Esophagus muscularis mucosa (tissue), 4 donors: Measurements from ENCODE around the gene PRKCE.

Experiments used
- EP300 ChIP-seq: sonication (generic); formaldehyde crosslinking; IDR thresholded peaks from one replicate; pipeline ENCODE4 v1.6.1; 2017; ENCODE audit warnings: antibody characterized with exemption
- POLR2A ChIP-seq: fragments of 450-650 bp; IDR thresholded peaks from one replicate; pipeline ENCODE4 v1.6.1; 2017; ENCODE audit warnings: antibody characterized with exemption, moderate library complexity, mild to moderate bottlenecking, low read depth
- POLR2AphosphoS5 ChIP-seq, 2 donors: sonication (generic); formaldehyde crosslinking; IDR thresholded peaks; one replicate each; pipeline ENCODE4 v1.6.1; 2017; ENCODE audit warnings: antibody characterized with exemption in 2 of 2
- TF ChIP-seq, protein P1 (sequence below), 3 experiments: fragments of 200-600 bp in 2 of 3; fragments of 450-650 bp in 1 of 3; sonication (generic) in 2 of 3; IDR thresholded peaks; one replicate each; pipeline ENCODE4 v1.5.1; 2017 to 2019; ENCODE audit warnings: antibody characterized with exemption in 3 of 3, mild to moderate bottlenecking in 2 of 3, moderate library complexity in 1 of 3

DNA sequence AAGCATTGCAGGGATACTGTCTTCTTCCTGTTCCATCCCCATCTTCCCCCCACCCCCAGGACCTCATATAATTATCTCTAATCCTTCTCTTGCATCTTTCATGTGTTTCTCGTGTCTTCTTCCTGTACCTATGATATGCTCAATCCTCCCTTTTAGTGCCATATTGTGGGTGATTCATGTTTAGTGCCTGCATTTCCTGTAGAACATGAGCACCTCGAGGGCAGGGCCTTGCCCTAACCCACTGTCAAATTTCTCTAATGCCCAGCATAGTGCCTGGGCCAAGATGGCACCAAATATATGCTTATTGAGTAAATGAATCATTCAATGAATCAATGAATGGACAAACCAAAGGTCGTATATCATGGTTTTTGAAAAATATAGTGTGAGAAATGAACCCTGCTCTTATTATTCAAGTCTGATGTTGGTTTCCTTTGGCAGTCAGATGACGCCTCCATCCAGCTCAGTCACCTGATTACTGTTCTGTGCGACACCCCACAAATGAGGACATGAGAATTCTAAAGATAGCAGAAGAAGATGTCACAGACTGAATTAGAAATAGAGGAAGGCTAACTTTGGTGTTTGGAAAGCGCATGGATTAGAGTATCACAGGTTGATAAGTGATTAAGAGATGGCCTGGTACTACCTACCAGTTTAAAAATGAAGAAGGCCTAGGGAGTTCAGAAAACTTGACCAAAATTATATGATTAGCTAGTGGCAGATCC is 278.4 kb downstream of the PRKCE start:
- TF ChIP-seq, protein P1, sequence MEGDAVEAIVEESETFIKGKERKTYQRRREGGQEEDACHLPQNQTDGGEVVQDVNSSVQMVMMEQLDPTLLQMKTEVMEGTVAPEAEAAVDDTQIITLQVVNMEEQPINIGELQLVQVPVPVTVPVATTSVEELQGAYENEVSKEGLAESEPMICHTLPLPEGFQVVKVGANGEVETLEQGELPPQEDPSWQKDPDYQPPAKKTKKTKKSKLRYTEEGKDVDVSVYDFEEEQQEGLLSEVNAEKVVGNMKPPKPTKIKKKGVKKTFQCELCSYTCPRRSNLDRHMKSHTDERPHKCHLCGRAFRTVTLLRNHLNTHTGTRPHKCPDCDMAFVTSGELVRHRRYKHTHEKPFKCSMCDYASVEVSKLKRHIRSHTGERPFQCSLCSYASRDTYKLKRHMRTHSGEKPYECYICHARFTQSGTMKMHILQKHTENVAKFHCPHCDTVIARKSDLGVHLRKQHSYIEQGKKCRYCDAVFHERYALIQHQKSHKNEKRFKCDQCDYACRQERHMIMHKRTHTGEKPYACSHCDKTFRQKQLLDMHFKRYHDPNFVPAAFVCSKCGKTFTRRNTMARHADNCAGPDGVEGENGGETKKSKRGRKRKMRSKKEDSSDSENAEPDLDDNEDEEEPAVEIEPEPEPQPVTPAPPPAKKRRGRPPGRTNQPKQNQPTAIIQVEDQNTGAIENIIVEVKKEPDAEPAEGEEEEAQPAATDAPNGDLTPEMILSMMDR (IDR thresholded peaks at IDR 0.05), result no peak
- no peak for TF ChIP-seq EP300
- no peak for TF ChIP-seq POLR2AphosphoS5 (IDR thresholded peaks at IDR 0.05)
- TF ChIP-seq POLR2A, result no peak
